GM23338 (cell line): ENCODE results near the gene POLK. TPM values are rescaled to one million over a fixed set of nuclear protein-coding genes. Genes with fewer than 3 reads are reported as not detected.

Experiments
- ATAC-seq: fragments of 200-7000 bp; cut with Tn5 transposase; 3 replicates; pipeline ENCODE4 v1.9.1; 2020
- DNase-seq: peaks from one replicate; pipeline ENCODE4 v3.0.0-alpha.2; 2015; ENCODE audit warnings: low spot score
- H2AFZ ChIP-seq: fragments of 200-600 bp; sonication (generic); 2 replicates; pipeline ENCODE4 v1.8.0; 2016; ENCODE audit warnings: antibody characterized with exemption, mild to moderate bottlenecking, moderate library complexity
- H3F3A ChIP-seq: fragments of 200-600 bp; sonication (generic); replicated peaks from 2 replicates; pipeline ENCODE4 v1.8.0; 2017; ENCODE audit warnings: antibody characterized with exemption, mixed run types, low read depth
- H3K27ac ChIP-seq: fragments of 200-600 bp; sonication (generic); 2 replicates; pipeline ENCODE4 v1.6.1; 2016; ENCODE audit warnings: low read depth
- H3K27me3 ChIP-seq: fragments of 200-600 bp; sonication (generic); 2 replicates; pipeline ENCODE4 v1.8.0; 2016; ENCODE audit warnings: mild to moderate bottlenecking, mixed run types, moderate library complexity; ENCODE audit not compliant: insufficient read depth
- H3K36me3 ChIP-seq: fragments of 200-600 bp; sonication (generic); 2 replicates; pipeline ENCODE4 v1.8.0; 2016; ENCODE audit warnings: mild to moderate bottlenecking; ENCODE audit not compliant: insufficient read depth
- H3K4me1 ChIP-seq: fragments of 200-600 bp; sonication (generic); 2 replicates; pipeline ENCODE4 v1.8.0; 2016; ENCODE audit warnings: mild to moderate bottlenecking, moderate library complexity; ENCODE audit not compliant: insufficient read depth
- H3K4me2 ChIP-seq: fragments of 200-600 bp; sonication (generic); 2 replicates; pipeline ENCODE4 v1.7.1; 2017; ENCODE audit warnings: mixed run types
- H3K4me3 ChIP-seq: fragments of 200-600 bp; sonication (generic); 2 replicates; pipeline ENCODE4 v1.6.1; 2016; ENCODE audit warnings: mixed run types
- H3K79me2 ChIP-seq: fragments of 200-600 bp; sonication (generic); replicated peaks from 2 replicates; pipeline ENCODE4 v1.8.0; 2017; ENCODE audit warnings: mild to moderate bottlenecking; ENCODE audit not compliant: insufficient read depth
- H3K9me2 ChIP-seq: fragments of 200-600 bp; sonication (generic); 2 replicates; pipeline ENCODE4 v1.8.0; 2017; ENCODE audit not compliant: insufficient read depth
- H4K20me1 ChIP-seq: fragments of 200-600 bp; sonication (generic); replicated peaks from 2 replicates; pipeline ENCODE4 v1.8.0; 2017; ENCODE audit warnings: mild to moderate bottlenecking; ENCODE audit not compliant: insufficient read depth
- H3K27ac Mint-ChIP-seq: 2 replicates; pipeline ENCODE4 v1.8.0; 2020; ENCODE audit warnings: inconsistent platforms, mild to moderate bottlenecking, moderate library complexity, mixed read lengths
- H3K27me3 Mint-ChIP-seq: 3 replicates; pipeline ENCODE4 v1.8.0; 2022; ENCODE audit warnings: low read depth, mild to moderate bottlenecking, moderate library complexity, mixed read lengths, inconsistent platforms; ENCODE audit not compliant: insufficient read depth, poor library complexity
- H3K36me3 Mint-ChIP-seq: 3 replicates; pipeline ENCODE4 v1.8.0; 2021; ENCODE audit warnings: low read depth, mild to moderate bottlenecking, inconsistent platforms, moderate library complexity, mixed read lengths
- H3K4me1 Mint-ChIP-seq: 3 replicates; pipeline ENCODE4 v1.8.0; 2020; ENCODE audit warnings: mild to moderate bottlenecking, inconsistent platforms, mixed read lengths
- H3K4me3 Mint-ChIP-seq: 3 replicates; pipeline ENCODE4 v1.8.0; 2021; ENCODE audit warnings: moderate library complexity, mild to moderate bottlenecking, inconsistent platforms, mixed read lengths
- H3K9me3 Mint-ChIP-seq: 3 replicates; pipeline ENCODE4 v1.8.0; 2020; ENCODE audit warnings: moderate library complexity, mild to moderate bottlenecking, inconsistent platforms, mixed read lengths
- CREB1 ChIP-seq: fragments of 250-450 bp; sonication (Bioruptor Pico); IDR thresholded peaks from 2 replicates; pipeline ENCODE4 v1.5.0; 2020; ENCODE audit warnings: low read depth, mild to moderate bottlenecking, moderate library complexity
- ETS1 ChIP-seq: IDR thresholded peaks from 2 replicates; pipeline ENCODE4 v1.6.1; 2016; ENCODE audit warnings: antibody characterized with exemption
- EZH2 ChIP-seq: fragments of 200-600 bp; sonication (generic); IDR thresholded peaks from one replicate; pipeline ENCODE4 v1.8.0; 2017; ENCODE audit warnings: antibody characterized with exemption, mild to moderate bottlenecking, low read depth; ENCODE audit not compliant: unreplicated experiment
- EZH2phosphoT487 ChIP-seq: fragments of 200-600 bp; sonication (generic); IDR thresholded peaks from one replicate; pipeline ENCODE4 v1.8.1; 2018; ENCODE audit warnings: antibody characterized with exemption; ENCODE audit not compliant: unreplicated experiment
- JUNB ChIP-seq: IDR thresholded peaks from one replicate; pipeline ENCODE4 v1.6.1; 2016; ENCODE audit warnings: antibody characterized with exemption; ENCODE audit not compliant: unreplicated experiment
- POLR2AphosphoS5 ChIP-seq: IDR thresholded peaks from 2 replicates; pipeline ENCODE4 v1.6.1; 2016; ENCODE audit warnings: antibody characterized with exemption, low read depth
- STAT1 ChIP-seq: IDR thresholded peaks from one replicate; pipeline ENCODE4 v1.6.1; 2016; ENCODE audit warnings: antibody characterized with exemption; ENCODE audit not compliant: unreplicated experiment
- ZNF114 ChIP-seq: fragments of 250-450 bp; sonication (Bioruptor Pico); IDR thresholded peaks from 2 replicates; pipeline ENCODE4 v1.5.0; 2020; ENCODE audit warnings: mild to moderate bottlenecking, moderate library complexity
- ZNF331 ChIP-seq: fragments of 250-450 bp; sonication (Bioruptor Pico); IDR thresholded peaks from 2 replicates; pipeline ENCODE4 v1.5.0; 2020; ENCODE audit warnings: low read depth, mild to moderate bottlenecking, moderate library complexity
- polyA plus RNA-seq: library from polyadenylated mRNA; unstranded; fragments of >200 nt; fragmentation: Nextera tagmentation; extraction: Ambion mirVana; gene quantifications from 2 replicates; pipeline ENCODE4 v1.2.1, GENCODE V29; 2016
- total RNA-seq: library from RNA; depleted of rRNA; stranded (reverse); fragments of >200 nt; shearing (Covaris generic); gene quantifications from 2 replicates; pipeline ENCODE4 v1.2.3, GENCODE V29; 2014
- TF ChIP-seq, protein P1 (sequence below): fragments of 250-450 bp; sonication (Bioruptor Pico); IDR thresholded peaks from 2 replicates; pipeline ENCODE4 v1.5.0; 2020; ENCODE audit warnings: mild to moderate bottlenecking, moderate library complexity
- TF ChIP-seq, protein P2 (sequence below): IDR thresholded peaks from one replicate; pipeline ENCODE4 v1.6.1; 2018; ENCODE audit warnings: antibody characterized with exemption; ENCODE audit not compliant: unreplicated experiment
- TF ChIP-seq, protein P3 (sequence below), 2 experiments: fragments of 200-600 bp in 1 of 2; sonication (generic) in 1 of 2; conservative IDR thresholded peaks; 2 replicates each; pipeline versions ENCODE4 v1.5.1 to v1.6.1; 2016 to 2017; ENCODE audit warnings: antibody characterized with exemption in 2 of 2, low read depth in 2 of 2, mild to moderate bottlenecking in 2 of 2, moderate library complexity in 1 of 2

The POLK gene
- total and polyA plus RNA-seq, 2 experiments from 2014 or later: 6.3 to 14.5 TPM

DNA sequence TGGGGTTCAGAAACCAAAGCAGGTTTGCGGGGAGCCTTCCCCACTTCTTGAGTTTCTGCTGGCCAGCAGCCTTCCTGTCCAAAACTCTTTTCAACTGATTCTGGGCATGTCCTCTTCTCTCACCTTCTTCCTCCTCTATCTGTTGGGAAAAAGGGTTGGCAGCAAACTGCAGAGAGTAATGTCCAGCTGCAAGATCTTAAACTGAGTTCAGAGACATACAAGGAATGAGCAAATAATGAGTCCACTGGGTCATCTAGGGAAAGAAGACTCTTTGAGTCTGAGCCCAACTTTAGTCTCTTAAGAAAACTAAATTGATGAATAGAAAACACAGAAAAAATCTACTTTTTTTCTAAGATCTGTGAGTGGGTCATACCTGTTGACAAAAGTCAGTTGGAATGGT is 116.1 kb downstream of the POLK start:
- Histone ChIP-seq H3K4me3 (no peak overlapping the region), H3F3A (no peaks in the 10 kb centered on the region), H4K20me1 (no peaks in the 10 kb centered on the region), H3K9me2 (no peaks in the 10 kb centered on the region), H3K4me1 (no peaks in the 10 kb centered on the region), H2AFZ (no peak overlapping the region), H3K27ac (no peak overlapping the region), H3K79me2 (no peaks in the 10 kb centered on the region), H3K4me2 (no peak overlapping the region), H3K27me3 (no peaks in the 10 kb centered on the region), H3K36me3 (no peaks in the 10 kb centered on the region)
- no peak for TF ChIP-seq CREB1 (CRISPR knock-in tag)
- TF ChIP-seq, protein P1, sequence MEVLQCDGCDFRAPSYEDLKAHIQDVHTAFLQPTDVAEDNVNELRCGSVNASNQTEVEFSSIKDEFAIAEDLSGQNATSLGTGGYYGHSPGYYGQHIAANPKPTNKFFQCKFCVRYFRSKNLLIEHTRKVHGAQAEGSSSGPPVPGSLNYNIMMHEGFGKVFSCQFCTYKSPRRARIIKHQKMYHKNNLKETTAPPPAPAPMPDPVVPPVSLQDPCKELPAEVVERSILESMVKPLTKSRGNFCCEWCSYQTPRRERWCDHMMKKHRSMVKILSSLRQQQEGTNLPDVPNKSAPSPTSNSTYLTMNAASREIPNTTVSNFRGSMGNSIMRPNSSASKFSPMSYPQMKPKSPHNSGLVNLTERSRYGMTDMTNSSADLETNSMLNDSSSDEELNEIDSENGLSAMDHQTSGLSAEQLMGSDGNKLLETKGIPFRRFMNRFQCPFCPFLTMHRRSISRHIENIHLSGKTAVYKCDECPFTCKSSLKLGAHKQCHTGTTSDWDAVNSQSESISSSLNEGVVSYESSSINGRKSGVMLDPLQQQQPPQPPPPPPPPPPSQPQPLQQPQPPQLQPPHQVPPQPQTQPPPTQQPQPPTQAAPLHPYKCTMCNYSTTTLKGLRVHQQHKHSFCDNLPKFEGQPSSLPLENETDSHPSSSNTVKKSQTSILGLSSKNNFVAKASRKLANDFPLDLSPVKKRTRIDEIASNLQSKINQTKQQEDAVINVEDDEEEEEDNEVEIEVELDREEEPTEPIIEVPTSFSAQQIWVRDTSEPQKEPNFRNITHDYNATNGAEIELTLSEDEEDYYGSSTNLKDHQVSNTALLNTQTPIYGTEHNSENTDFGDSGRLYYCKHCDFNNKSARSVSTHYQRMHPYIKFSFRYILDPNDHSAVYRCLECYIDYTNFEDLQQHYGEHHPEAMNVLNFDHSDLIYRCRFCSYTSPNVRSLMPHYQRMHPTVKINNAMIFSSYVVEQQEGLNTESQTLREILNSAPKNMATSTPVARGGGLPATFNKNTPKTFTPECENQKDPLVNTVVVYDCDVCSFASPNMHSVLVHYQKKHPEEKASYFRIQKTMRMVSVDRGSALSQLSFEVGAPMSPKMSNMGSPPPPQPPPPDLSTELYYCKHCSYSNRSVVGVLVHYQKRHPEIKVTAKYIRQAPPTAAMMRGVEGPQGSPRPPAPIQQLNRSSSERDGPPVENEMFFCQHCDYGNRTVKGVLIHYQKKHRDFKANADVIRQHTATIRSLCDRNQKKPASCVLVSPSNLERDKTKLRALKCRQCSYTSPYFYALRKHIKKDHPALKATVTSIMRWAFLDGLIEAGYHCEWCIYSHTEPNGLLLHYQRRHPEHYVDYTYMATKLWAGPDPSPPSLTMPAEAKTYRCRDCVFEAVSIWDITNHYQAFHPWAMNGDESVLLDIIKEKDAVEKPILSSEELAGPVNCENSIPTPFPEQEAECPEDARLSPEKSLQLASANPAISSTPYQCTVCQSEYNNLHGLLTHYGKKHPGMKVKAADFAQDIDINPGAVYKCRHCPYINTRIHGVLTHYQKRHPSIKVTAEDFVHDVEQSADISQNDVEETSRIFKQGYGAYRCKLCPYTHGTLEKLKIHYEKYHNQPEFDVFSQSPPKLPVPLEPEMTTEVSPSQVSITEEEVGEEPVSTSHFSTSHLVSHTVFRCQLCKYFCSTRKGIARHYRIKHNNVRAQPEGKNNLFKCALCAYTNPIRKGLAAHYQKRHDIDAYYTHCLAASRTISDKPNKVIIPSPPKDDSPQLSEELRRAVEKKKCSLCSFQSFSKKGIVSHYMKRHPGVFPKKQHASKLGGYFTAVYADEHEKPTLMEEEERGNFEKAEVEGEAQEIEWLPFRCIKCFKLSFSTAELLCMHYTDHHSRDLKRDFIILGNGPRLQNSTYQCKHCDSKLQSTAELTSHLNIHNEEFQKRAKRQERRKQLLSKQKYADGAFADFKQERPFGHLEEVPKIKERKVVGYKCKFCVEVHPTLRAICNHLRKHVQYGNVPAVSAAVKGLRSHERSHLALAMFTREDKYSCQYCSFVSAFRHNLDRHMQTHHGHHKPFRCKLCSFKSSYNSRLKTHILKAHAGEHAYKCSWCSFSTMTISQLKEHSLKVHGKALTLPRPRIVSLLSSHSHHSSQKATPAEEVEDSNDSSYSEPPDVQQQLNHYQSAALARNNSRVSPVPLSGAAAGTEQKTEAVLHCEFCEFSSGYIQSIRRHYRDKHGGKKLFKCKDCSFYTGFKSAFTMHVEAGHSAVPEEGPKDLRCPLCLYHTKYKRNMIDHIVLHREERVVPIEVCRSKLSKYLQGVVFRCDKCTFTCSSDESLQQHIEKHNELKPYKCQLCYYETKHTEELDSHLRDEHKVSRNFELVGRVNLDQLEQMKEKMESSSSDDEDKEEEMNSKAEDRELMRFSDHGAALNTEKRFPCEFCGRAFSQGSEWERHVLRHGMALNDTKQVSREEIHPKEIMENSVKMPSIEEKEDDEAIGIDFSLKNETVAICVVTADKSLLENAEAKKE (CRISPR knock-in tag): no peak
- no peak for TF ChIP-seq ETS1
- no peak for TF ChIP-seq JUNB
- no peak for TF ChIP-seq POLR2AphosphoS5
- TF ChIP-seq STAT1: no peak
- TF ChIP-seq, protein P2, sequence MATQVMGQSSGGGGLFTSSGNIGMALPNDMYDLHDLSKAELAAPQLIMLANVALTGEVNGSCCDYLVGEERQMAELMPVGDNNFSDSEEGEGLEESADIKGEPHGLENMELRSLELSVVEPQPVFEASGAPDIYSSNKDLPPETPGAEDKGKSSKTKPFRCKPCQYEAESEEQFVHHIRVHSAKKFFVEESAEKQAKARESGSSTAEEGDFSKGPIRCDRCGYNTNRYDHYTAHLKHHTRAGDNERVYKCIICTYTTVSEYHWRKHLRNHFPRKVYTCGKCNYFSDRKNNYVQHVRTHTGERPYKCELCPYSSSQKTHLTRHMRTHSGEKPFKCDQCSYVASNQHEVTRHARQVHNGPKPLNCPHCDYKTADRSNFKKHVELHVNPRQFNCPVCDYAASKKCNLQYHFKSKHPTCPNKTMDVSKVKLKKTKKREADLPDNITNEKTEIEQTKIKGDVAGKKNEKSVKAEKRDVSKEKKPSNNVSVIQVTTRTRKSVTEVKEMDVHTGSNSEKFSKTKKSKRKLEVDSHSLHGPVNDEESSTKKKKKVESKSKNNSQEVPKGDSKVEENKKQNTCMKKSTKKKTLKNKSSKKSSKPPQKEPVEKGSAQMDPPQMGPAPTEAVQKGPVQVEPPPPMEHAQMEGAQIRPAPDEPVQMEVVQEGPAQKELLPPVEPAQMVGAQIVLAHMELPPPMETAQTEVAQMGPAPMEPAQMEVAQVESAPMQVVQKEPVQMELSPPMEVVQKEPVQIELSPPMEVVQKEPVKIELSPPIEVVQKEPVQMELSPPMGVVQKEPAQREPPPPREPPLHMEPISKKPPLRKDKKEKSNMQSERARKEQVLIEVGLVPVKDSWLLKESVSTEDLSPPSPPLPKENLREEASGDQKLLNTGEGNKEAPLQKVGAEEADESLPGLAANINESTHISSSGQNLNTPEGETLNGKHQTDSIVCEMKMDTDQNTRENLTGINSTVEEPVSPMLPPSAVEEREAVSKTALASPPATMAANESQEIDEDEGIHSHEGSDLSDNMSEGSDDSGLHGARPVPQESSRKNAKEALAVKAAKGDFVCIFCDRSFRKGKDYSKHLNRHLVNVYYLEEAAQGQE: no peak
- TF ChIP-seq, protein P3, sequence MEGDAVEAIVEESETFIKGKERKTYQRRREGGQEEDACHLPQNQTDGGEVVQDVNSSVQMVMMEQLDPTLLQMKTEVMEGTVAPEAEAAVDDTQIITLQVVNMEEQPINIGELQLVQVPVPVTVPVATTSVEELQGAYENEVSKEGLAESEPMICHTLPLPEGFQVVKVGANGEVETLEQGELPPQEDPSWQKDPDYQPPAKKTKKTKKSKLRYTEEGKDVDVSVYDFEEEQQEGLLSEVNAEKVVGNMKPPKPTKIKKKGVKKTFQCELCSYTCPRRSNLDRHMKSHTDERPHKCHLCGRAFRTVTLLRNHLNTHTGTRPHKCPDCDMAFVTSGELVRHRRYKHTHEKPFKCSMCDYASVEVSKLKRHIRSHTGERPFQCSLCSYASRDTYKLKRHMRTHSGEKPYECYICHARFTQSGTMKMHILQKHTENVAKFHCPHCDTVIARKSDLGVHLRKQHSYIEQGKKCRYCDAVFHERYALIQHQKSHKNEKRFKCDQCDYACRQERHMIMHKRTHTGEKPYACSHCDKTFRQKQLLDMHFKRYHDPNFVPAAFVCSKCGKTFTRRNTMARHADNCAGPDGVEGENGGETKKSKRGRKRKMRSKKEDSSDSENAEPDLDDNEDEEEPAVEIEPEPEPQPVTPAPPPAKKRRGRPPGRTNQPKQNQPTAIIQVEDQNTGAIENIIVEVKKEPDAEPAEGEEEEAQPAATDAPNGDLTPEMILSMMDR (conservative IDR thresholded peaks at IDR 0.05; ENCODE audit: low read depth in 2 of 2): no peak
- no peak for TF ChIP-seq ZNF331 (CRISPR knock-in tag)
- TF ChIP-seq ZNF114 (CRISPR knock-in tag): no peak
- TF ChIP-seq EZH2: no peak
- TF ChIP-seq EZH2phosphoT487: no peak
- Mint-ChIP-seq H3K9me3 (no peaks in the 10 kb centered on the region), H3K27ac (no peak overlapping the region), H3K4me1 (no peaks in the 10 kb centered on the region), H3K4me3 (no peak overlapping the region), H3K36me3 (no peaks in the 10 kb centered on the region), H3K27me3 (no peaks in the 10 kb centered on the region)
- ATAC-seq (no peak), DNase-seq (no peak)
